Bladder microvascular endothelial cell (primary cell): ENCODE data around the gene ANXA9. TPM values are rescaled to one million over a fixed set of nuclear protein-coding genes. Genes with fewer than 3 reads are reported as not detected.

Experiments
- total RNA-seq: library from RNA; depleted of rRNA; stranded (reverse); fragments of >200 nt; gene quantifications from 2 replicates; pipeline ENCODE4 v1.2.3, GENCODE V29; 2014

The ANXA9 gene
- total RNA-seq, result not detected in 2 replicates

GRCh38 chr1:150981805-150982712 is at the start of gene ANXA9:
ANXA9 (plus strand) TSS chr1:150982292; CDS start chr1:150983106, 814 bp downstream.

GRCh38 chr1:150974580-150975478 is 7.3 kb upstream of the ANXA9 start, which contains the start of gene CERS2:
CERS2 (minus strand) TSS chr1:150974835; CDS start chr1:150969090, 5,745 bp downstream.

GRCh38 chr1:151006327-151007052 is 24.4 kb downstream of the ANXA9 start, which contains the start of gene MINDY1:
MINDY1 (minus strand) TSS chr1:151006902; CDS start chr1:151002617, 4,285 bp downstream.

GRCh38 chr1:151008244-151009205 is 26.4 kb downstream of the ANXA9 start, which contains the start of gene PRUNE1:
PRUNE1 (plus strand) TSS chr1:151008449; CDS start chr1:151008633, 184 bp downstream.

GRCh38 chr1:151036356-151036755 is 54.3 kb downstream of the ANXA9 start, which contains the start of gene BNIPL:
BNIPL (plus strand) TSS chr1:151036586; CDS start chr1:151036726, 140 bp downstream.

Other genes with a start within 250 kb of the ANXA9 start
- 45.8 and 116 TPM in 2 replicates for gene CTSS, start 216.5 kb upstream of the ANXA9 start, total RNA-seq
- gene CTSK, start 174.0 kb upstream of the ANXA9 start, total RNA-seq, result 0.81 and 2.5 TPM in 2 replicates
- gene ARNT, start 105.7 kb upstream of the ANXA9 start, total RNA-seq, result 12.6 and 38.4 TPM in 2 replicates
- gene CTXND2, start 95.2 kb upstream of the ANXA9 start, total RNA-seq, result not detected in 2 replicates
- gene SETDB1, start 55.9 kb upstream of the ANXA9 start, total RNA-seq, result 24.6 and 44.6 TPM in 2 replicates
- gene CERS2, start 7.5 kb upstream of the ANXA9 start, total RNA-seq, result 59.3 and 89.7 TPM in 2 replicates
- 7.9 and 12.6 TPM in 2 replicates for gene MINDY1, start 24.6 kb downstream of the ANXA9 start, total RNA-seq
- gene PRUNE1, start 26.2 kb downstream of the ANXA9 start, total RNA-seq, result 5.0 and 5.7 TPM in 2 replicates
- under 0.01 and 0.57 TPM in 2 replicates for gene BNIPL, start 54.3 kb downstream of the ANXA9 start, total RNA-seq
- gene C1orf56, start 65.5 kb downstream of the ANXA9 start, total RNA-seq, result 0.63 and 1.5 TPM in 2 replicates
- gene CDC42SE1, start 77.3 kb downstream of the ANXA9 start, total RNA-seq, result 49.4 and 59.4 TPM in 2 replicates
- 1.1 and 2.0 TPM in 2 replicates for gene MLLT11, start 78.1 kb downstream of the ANXA9 start, total RNA-seq
- 3.2 and 10.3 TPM in 2 replicates for gene GABPB2, start 88.5 kb downstream of the ANXA9 start, total RNA-seq
- 9.1 and 15.6 TPM in 2 replicates for gene SEMA6C, start 164.3 kb downstream of the ANXA9 start, total RNA-seq
- 0.16 TPM in 1 of 2 replicates, not detected in the other for gene TNFAIP8L2, start 174.4 kb downstream of the ANXA9 start, total RNA-seq
- gene LYSMD1, start 183.6 kb downstream of the ANXA9 start, total RNA-seq, result 2.8 and 5.3 TPM in 2 replicates
- gene SCNM1, start 183.9 kb downstream of the ANXA9 start, total RNA-seq, result 23.8 and 24.4 TPM in 2 replicates
- 0.49 TPM in 1 of 2 replicates, not detected in the other for gene TMOD4, start 193.7 kb downstream of the ANXA9 start, total RNA-seq
- gene VPS72, start 207.9 kb downstream of the ANXA9 start, total RNA-seq, result 51.0 and 52.4 TPM in 2 replicates
- 26.7 and 61.7 TPM in 2 replicates for gene PIP5K1A, start 216.3 kb downstream of the ANXA9 start, total RNA-seq